GM23248 (cell line): Measurements from ENCODE around the gene GOPC. TPM values are rescaled to one million over a fixed set of nuclear protein-coding genes. Genes with fewer than 3 reads are reported as not detected.
"Not testable (repeated sequence)": the region's sequence is repeated elsewhere in the genome, so short reads cannot be mapped to it uniquely, and the experiment has no call there.

ENCODE experiments used
- DNase-seq: peaks from one replicate; pipeline ENCODE4 v3.0.0-alpha.2; 2015
- H2AFZ ChIP-seq: fragments of 200-600 bp; sonication (generic); 2 replicates; pipeline ENCODE4 v1.6.1; 2016; ENCODE audit warnings: antibody characterized with exemption
- H3F3A ChIP-seq: fragments of 200-600 bp; sonication (generic); 2 replicates; pipeline ENCODE4 v1.6.1; 2016; ENCODE audit warnings: mild to moderate bottlenecking, antibody characterized with exemption, mixed run types; ENCODE audit not compliant: insufficient read depth
- H3K27ac ChIP-seq: fragments of 200-600 bp; sonication (generic); 2 replicates; pipeline ENCODE4 v1.5.1; 2016; ENCODE audit warnings: mild to moderate bottlenecking
- H3K27me3 ChIP-seq: fragments of 200-600 bp; sonication (generic); replicated peaks from 2 replicates; pipeline ENCODE4 v1.6.1; 2016; ENCODE audit warnings: mild to moderate bottlenecking; ENCODE audit not compliant: insufficient read depth
- H3K36me3 ChIP-seq: fragments of 200-600 bp; sonication (generic); 2 replicates; pipeline ENCODE4 v1.6.1; 2016; ENCODE audit warnings: low read depth, mild to moderate bottlenecking
- H3K4me1 ChIP-seq: fragments of 200-600 bp; sonication (generic); 2 replicates; pipeline ENCODE4 v1.6.1; 2016; ENCODE audit warnings: mild to moderate bottlenecking; ENCODE audit not compliant: insufficient read depth
- H3K4me2 ChIP-seq: fragments of 200-600 bp; sonication (generic); one replicate; pipeline ENCODE4 v1.6.1; 2016; ENCODE audit warnings: mild to moderate bottlenecking; ENCODE audit not compliant: unreplicated experiment
- H3K4me3 ChIP-seq: fragments of 200-600 bp; sonication (generic); 2 replicates; pipeline ENCODE4 v1.5.1; 2016; ENCODE audit warnings: mild to moderate bottlenecking
- H3K79me2 ChIP-seq: fragments of 200-600 bp; sonication (generic); 2 replicates; pipeline ENCODE4 v1.6.1; 2016; ENCODE audit warnings: mild to moderate bottlenecking; ENCODE audit not compliant: insufficient read depth
- H3K9ac ChIP-seq: fragments of 200-600 bp; sonication (generic); 2 replicates; pipeline ENCODE4 v1.6.1; 2016; ENCODE audit warnings: mild to moderate bottlenecking
- H3K9me2 ChIP-seq: fragments of 200-600 bp; sonication (generic); 2 replicates; pipeline ENCODE4 v1.6.1; 2016; ENCODE audit warnings: mixed run types, mild to moderate bottlenecking, moderate library complexity; ENCODE audit not compliant: insufficient read depth
- H3K9me3 ChIP-seq: fragments of 200-600 bp; sonication (generic); one replicate; pipeline ENCODE4 v1.6.1; 2017; ENCODE audit warnings: low read depth
- H4K20me1 ChIP-seq: fragments of 200-600 bp; sonication (generic); 2 replicates; pipeline ENCODE4 v1.6.0; 2016; ENCODE audit not compliant: insufficient read depth
- EZH2 ChIP-seq: fragments of 200-600 bp; sonication (generic); IDR thresholded peaks from 2 replicates; pipeline ENCODE4 v1.6.1; 2018; ENCODE audit warnings: antibody characterized with exemption, mild to moderate bottlenecking; ENCODE audit not compliant: insufficient read depth, poor library complexity, severe bottlenecking
- EZH2phosphoT487 ChIP-seq: fragments of 200-600 bp; sonication (generic); IDR thresholded peaks from 2 replicates; pipeline ENCODE4 v1.6.1; 2018; ENCODE audit warnings: antibody characterized with exemption, moderate library complexity, mild to moderate bottlenecking, low read depth; ENCODE audit not compliant: insufficient read depth
- WGBS, 2 experiments: methylation state at CpG; one replicate each; pipeline ENCODE4 v1.1.6; 2015 to 2017; ENCODE audit warnings: low lambda C conversion rate in 2 of 2, low coverage in 1 of 2; ENCODE audit errors: missing lambda C conversion rate in 2 of 2; 5-methylcytosine and 5-hydroxymethylcytosine counted together
- in situ Hi-C: fragments of 300-500 bp; cut with MboI; formaldehyde crosslinking; loops from 2 replicates; pipeline ENCODE4 v1.15.0; 2020
- polyA plus RNA-seq: library from polyadenylated mRNA; unstranded; fragments of >200 nt; fragmentation: Nextera tagmentation; extraction: Ambion mirVana; gene quantifications from 2 replicates; pipeline ENCODE4 v1.2.1, GENCODE V29; 2016
- total RNA-seq: library from RNA; depleted of rRNA; stranded (reverse); fragments of >200 nt; shearing (Covaris generic); gene quantifications from 2 replicates; pipeline ENCODE4 v1.2.3, GENCODE V29; 2014

Gene GOPC
- total and polyA plus RNA-seq, 2 experiments from 2014 or later: 44.8 to 71.8 TPM

DNA sequence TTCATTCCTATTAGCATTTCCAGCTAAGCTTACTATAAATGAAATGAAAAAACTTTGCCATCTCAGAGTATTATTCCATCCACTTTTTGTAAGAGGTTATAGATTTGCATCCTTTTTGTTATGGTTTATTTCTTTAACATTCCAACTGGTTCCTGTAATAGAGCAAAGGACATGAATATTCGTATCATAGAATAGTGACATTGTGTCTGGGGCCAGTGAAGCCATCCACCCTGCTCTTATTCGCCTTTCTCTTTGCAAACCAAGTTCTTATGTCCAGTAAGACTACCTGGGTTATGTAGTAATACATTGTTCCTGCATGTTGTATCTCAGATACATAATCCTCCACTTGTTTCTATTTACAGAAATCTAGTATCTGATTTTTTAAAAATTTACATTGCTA is 76.7 kb downstream of the GOPC start:
- peaks cover 26% of the 10 kb centered on the region for H3K36me3 ChIP-seq
- H3K9ac ChIP-seq: no peak overlapping the region
- H3K27ac ChIP-seq: no peak overlapping the region
- no peak overlapping the region for H3K4me3 ChIP-seq
- H3K9me2 ChIP-seq: no peaks in the 10 kb centered on the region
- no peaks in the 10 kb centered on the region for H4K20me1 ChIP-seq
- H3F3A ChIP-seq: peaks cover 13% of the 10 kb centered on the region; the same call in 1 of the 2 replicates
- H3K4me1 ChIP-seq: peaks cover 17% of the 10 kb centered on the region
- DNase-seq: no peak
- WGBS, 2 experiments: 99 to 100% methylated on average over 2 of the region's 2 CpGs
- no peak overlapping the region for H3K4me2 ChIP-seq
- no peaks in the 10 kb centered on the region for H3K9me3 ChIP-seq
- TF ChIP-seq EZH2phosphoT487: no peak
- TF ChIP-seq EZH2: no peak
- peaks cover 30% of the 10 kb centered on the region; the same call in 1 of the 2 replicates for H3K79me2 ChIP-seq
- in situ Hi-C loops: no loop called here
- H2AFZ ChIP-seq: no peak overlapping the region
- no peaks in the 10 kb centered on the region for H3K27me3 ChIP-seq

DNA sequence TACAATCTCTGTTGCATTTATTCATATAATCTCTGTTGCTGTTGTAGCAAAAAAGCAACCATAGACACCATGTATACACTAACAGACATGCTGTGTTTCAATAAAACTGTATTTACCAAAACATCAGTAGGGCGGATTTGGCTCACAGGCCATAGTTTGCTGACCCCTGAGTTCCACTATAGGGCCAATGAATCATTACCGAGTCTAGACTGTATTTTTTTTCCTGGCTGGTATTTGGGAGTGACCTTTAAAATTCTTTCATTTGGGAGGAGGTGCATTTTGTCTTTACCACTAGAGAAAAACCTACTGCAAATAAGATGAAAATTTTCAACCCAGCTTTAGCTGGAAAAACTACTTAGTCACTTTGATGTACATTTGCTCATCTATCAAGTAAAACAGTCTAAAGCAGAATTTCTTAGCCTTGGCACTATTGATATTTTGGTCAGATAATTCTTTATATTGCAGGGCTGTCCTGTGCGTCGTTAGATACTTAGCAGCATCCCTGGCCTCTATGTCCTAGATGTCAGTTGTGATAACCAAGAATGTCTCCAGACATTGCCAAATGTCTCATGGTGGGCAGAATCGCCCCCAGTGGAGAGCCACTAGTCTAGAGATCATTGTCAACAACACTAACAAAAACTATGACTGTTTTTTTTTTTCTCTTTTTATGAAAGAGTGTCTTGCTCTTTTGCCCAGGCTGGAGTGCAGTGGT is 80.4 kb downstream of the GOPC start:
- Histone ChIP-seq H4K20me1 (no peaks in the 10 kb centered on the region), H3F3A (0 out of 2 replicates have a peak, but pooled peaks cover 7% of the 10 kb centered on the region), H2AFZ (no peak overlapping the region), H3K9ac (no peak overlapping the region), H3K4me3 (no peak overlapping the region), H3K9me2 (no peaks in the 10 kb centered on the region), H3K27ac (no peak overlapping the region), H3K27me3 (no peaks in the 10 kb centered on the region), H3K79me2 (peaks cover 51% of the 10 kb centered on the region), H3K9me3 (no peaks in the 10 kb centered on the region), H3K4me2 (no peak overlapping the region), H3K4me1 (peaks cover 17% of the 10 kb centered on the region), H3K36me3 (peaks cover 26% of the 10 kb centered on the region)
- no peak for DNase-seq
- 90 to 93% methylated on average over 5 of the region's 5 CpGs for WGBS, 2 experiments
- TF ChIP-seq EZH2phosphoT487 (no peak), EZH2 (no peak)
- in situ Hi-C loops: no loop called here

DNA sequence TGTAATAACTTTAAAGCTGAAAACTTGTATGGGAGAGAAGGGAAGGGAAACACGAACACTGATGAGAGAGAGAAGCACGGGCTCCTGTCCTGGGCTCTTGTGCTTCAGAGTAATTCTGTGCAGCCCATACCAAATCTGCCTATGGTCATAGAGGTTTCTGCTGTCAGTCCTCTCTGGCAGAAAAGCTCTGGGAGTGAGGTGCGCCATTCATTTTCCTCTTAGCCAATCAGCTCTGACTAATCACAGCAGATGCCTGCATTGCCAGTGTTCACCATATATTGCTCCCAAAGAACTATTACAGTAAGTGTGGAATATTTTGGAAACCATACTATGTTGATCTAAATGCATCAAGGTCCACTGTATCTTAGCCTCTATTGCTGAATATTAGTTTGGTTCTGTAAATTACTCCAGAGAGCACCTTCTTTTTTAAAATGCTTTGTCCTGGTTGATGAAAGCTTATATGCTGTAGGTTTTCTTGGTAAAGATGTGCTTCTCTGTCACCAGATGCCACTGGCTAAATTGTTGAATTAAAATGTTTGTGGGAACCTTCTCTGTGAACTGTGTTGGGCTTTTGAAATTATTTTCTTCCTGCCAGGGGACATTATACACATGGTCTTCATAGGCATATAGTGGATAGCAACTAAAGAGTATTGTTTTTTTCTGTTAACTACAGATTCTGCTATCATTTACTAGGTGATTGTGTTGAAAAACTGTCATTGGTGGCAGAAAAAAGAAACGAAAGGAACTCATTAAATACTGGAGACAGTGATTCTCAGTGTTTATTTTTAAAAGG is 81.5 kb downstream of the GOPC start:
- H3K36me3 ChIP-seq: peaks cover 21% of the 10 kb centered on the region
- H3K27ac ChIP-seq: no peak overlapping the region
- no peak for DNase-seq
- no peak overlapping the region for H3K4me3 ChIP-seq
- no peaks in the 10 kb centered on the region for H3K27me3 ChIP-seq
- peaks cover 17% of the 10 kb centered on the region for H3K4me1 ChIP-seq
- H3K9me2 ChIP-seq: no peaks in the 10 kb centered on the region
- 0 out of 2 replicates have a peak, but pooled peaks cover 7% of the 10 kb centered on the region for H3F3A ChIP-seq
- no peak for TF ChIP-seq EZH2phosphoT487
- TF ChIP-seq EZH2: no peak
- no peak overlapping the region for H2AFZ ChIP-seq
- no peaks in the 10 kb centered on the region for H3K9me3 ChIP-seq
- H4K20me1 ChIP-seq: no peaks in the 10 kb centered on the region
- H3K4me2 ChIP-seq: no peak overlapping the region
- H3K9ac ChIP-seq: no peak overlapping the region
- WGBS, 2 experiments: 97 to 98% methylated on average over 4 of the region's 4 CpGs
- H3K79me2 ChIP-seq: peaks cover 47% of the 10 kb centered on the region
- in situ Hi-C loops: no loop called here

DNA sequence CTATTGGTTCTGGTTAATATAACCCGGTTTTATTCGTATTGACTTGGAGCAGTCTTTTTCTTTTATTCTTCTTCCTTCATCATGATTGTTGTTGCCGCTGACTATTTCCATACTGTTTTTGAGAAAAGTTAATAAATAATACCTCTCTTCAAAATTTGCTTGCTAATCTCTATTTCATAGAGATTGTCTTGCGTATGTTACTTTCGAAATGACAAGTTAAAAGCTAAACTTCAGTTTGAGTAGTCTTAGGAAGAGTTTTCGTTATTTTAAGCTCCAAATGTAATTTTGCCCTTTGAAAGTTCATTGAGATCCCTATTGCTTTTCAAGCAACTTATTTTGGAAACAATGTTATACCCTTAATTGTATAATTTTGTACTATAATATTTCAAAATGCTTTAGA is 83.4 kb downstream of the GOPC start:
- H3K9ac ChIP-seq: no peak overlapping the region
- no peaks in the 10 kb centered on the region for H4K20me1 ChIP-seq
- WGBS, 2 experiments: 97 to 98% methylated on average over 6 of the region's 6 CpGs

DNA sequence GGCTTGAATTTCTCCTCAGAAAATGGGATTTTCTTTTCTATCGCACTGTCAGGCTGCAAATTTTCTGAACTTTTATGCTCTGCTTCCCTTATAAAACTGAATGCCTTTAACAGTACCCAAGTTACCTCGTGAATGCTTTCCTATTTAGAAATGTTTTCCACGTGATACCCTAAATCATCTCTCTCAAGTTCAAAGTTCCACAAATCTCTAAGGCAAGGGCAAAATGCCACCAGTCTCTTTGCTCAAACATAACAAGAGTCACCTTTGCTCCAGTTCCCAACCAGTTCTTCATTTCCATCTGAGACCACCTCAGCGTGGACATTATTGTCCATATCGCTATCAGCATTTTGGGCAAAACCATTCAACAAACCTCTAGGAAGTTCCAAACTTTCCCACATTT is 84.3 kb downstream of the GOPC start:
- H3K27me3 ChIP-seq, H3K4me2 ChIP-seq, H2AFZ ChIP-seq, H3K9me3 ChIP-seq, H3K9me2 ChIP-seq, in situ Hi-C loops, H3K4me3 ChIP-seq, DNase-seq, H3F3A ChIP-seq, H3K27ac ChIP-seq, H3K9ac ChIP-seq, H3K36me3 ChIP-seq, H4K20me1 ChIP-seq: not testable (repeated sequence)
- Histone ChIP-seq H3K79me2 (peaks cover 71% of the 10 kb centered on the region), H3K4me1 (peaks cover 17% of the 10 kb centered on the region)
- 87 to 94% methylated on average over 5 of the region's 5 CpGs for WGBS, 2 experiments

More for the DNA sequence above, 83.4 kb downstream of the GOPC start:
- no peak overlapping the region for H2AFZ ChIP-seq
- peaks cover 17% of the 10 kb centered on the region for H3K4me1 ChIP-seq
- no peaks in the 10 kb centered on the region for H3K27me3 ChIP-seq
- TF ChIP-seq EZH2 (no peak), EZH2phosphoT487 (no peak)
- no peaks in the 10 kb centered on the region for H3K9me2 ChIP-seq
- peaks cover 66% of the 10 kb centered on the region for H3K79me2 ChIP-seq
- no peak for DNase-seq
- H3K4me2 ChIP-seq: no peak overlapping the region
- 0 out of 2 replicates have a peak, but pooled peaks cover 7% of the 10 kb centered on the region for H3F3A ChIP-seq
- no peak overlapping the region for H3K27ac ChIP-seq
- no peaks in the 10 kb centered on the region for H3K9me3 ChIP-seq
- peaks cover 14% of the 10 kb centered on the region for H3K36me3 ChIP-seq
- in situ Hi-C loops: no loop called here
- H3K4me3 ChIP-seq: no peak overlapping the region
